ENCODE data around the gene KANK2.

DNA sequence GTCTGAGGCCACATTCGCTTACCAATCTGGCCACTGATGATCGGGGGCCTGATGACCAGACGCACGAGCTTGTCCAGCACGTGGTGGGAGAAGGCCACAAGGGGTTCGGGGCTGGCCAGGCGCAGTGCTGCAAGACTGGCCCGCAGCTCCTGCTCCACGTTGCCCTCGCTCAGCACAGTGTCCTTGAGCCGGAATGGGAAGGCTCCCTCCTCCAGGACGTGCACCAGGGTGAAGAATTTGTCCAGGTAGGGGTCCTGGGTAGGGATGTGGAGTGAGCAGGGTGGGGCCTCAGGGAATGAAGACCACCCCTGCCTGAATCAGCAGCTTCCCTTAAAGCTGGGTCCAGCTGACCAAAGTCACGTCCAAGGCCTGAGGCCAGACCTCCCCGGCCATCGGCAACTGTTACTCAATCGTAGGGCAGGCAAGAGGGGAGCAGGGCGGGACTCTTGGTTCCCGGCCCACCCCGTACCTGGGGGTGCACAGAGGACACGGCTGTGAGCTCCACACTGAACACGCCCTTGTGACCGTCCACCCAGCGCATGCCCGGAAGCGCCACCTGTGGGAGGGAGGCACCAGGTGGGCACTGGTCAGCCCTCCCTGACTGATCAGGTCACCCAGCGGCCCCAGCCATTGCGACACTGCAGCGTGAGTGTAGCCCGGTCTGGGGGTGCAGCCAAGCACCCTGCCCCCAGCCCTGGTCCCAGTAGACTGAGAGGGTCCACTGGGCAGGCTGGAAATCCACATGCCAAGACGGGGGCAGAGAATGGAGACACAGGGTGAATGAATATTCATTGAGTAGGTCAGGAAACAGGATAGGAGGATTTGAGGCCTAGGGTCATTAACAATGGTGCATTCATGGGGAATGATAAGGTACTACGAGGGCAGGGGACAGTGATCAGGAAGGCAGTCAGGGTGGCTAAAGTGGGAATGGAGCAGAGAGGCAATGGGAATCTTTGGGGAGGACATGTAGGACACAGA lies 39.3 kb upstream of the KANK2 start:
- TF ChIP-seq SP1 (IDR thresholded peaks at IDR 0.05; ENCODE audit: low read depth, low read length) (no peak), EZH2 (IDR thresholded peaks at IDR 0.05; ENCODE audit: low read depth, low read length, severe bottlenecking) (no peak), TAF1 (IDR thresholded peaks at IDR 0.05; ENCODE audit: low read depth, low read length) (no peak), SIRT6 (IDR thresholded peaks at IDR 0.05; ENCODE audit: low read length) (no peak), POLR2A (IDR thresholded peaks at IDR 0.05; ENCODE audit: control extremely low read depth in 1 of 2, low read depth in 2 of 2, low read length in 2 of 2) (no peak), SUZ12 (IDR thresholded peaks at IDR 0.05; ENCODE audit: low read length) (no peak), MAX (IDR thresholded peaks at IDR 0.05) (no peak), BACH1 (IDR thresholded peaks at IDR 0.05; ENCODE audit: low read length) (no peak), HDAC2 (IDR thresholded peaks at IDR 0.05; ENCODE audit: borderline replicate concordance in 1 of 2, low read depth in 2 of 2, low read length in 2 of 2) (no peak), EGR1 (IDR thresholded peaks at IDR 0.05; ENCODE audit: borderline replicate concordance, low read depth, low read length) (no peak), KDM5A (IDR thresholded peaks at IDR 0.05; ENCODE audit: low read length) (no peak)
- TF ChIP-seq, protein P1, sequence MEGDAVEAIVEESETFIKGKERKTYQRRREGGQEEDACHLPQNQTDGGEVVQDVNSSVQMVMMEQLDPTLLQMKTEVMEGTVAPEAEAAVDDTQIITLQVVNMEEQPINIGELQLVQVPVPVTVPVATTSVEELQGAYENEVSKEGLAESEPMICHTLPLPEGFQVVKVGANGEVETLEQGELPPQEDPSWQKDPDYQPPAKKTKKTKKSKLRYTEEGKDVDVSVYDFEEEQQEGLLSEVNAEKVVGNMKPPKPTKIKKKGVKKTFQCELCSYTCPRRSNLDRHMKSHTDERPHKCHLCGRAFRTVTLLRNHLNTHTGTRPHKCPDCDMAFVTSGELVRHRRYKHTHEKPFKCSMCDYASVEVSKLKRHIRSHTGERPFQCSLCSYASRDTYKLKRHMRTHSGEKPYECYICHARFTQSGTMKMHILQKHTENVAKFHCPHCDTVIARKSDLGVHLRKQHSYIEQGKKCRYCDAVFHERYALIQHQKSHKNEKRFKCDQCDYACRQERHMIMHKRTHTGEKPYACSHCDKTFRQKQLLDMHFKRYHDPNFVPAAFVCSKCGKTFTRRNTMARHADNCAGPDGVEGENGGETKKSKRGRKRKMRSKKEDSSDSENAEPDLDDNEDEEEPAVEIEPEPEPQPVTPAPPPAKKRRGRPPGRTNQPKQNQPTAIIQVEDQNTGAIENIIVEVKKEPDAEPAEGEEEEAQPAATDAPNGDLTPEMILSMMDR (IDR thresholded peaks at IDR 0.05; ENCODE audit: control extremely low read depth in 1 of 3, insufficient read depth in 1 of 3, low read depth in 1 of 3, low read length in 3 of 3): no peak

All from H1 (cell line).